ENCODE data around the gene RAB27B.

- TF ChIP-seq CTCF (IDR thresholded peaks at IDR 0.05 in 4 of 5, conservative IDR thresholded peaks at IDR 0.05 in 1 of 5) (no peak), POLR2A (IDR thresholded peaks at IDR 0.05) (no peak)
Measured at GRCh38 chr18:54780970-54781369, 47.3 kb upstream of the RAB27B start.
